Neural progenitor cell (in vitro differentiated cells): ENCODE measurements around the gene VDAC2. TPM values are rescaled to one million over a fixed set of nuclear protein-coding genes. Genes with fewer than 3 reads are reported as not detected.
"Not testable (repeated sequence)": the region's sequence is repeated elsewhere in the genome, so short reads cannot be mapped to it uniquely, and the experiment has no call there.

Experiments
- DNase-seq: peaks from one replicate; pipeline ENCODE4 v3.0.0-alpha.2; 2016; ENCODE audit warnings: low spot score
- H2AFZ ChIP-seq: fragments of 200-600 bp; sonication (generic); replicated peaks from 2 replicates; pipeline ENCODE4 v1.6.1; 2016; ENCODE audit warnings: antibody characterized with exemption
- H3F3A ChIP-seq: fragments of 200-600 bp; sonication (generic); 2 replicates; pipeline ENCODE4 v1.6.1; 2016; ENCODE audit warnings: antibody characterized with exemption, low read depth
- H3K27ac ChIP-seq: fragments of 200-600 bp; sonication (generic); 2 replicates; pipeline ENCODE4 v1.5.1; 2016; ENCODE audit warnings: mild to moderate bottlenecking
- H3K27me3 ChIP-seq: fragments of 200-600 bp; sonication (generic); 2 replicates; pipeline ENCODE4 v1.6.1; 2016; ENCODE audit warnings: mild to moderate bottlenecking, moderate library complexity
- H3K36me3 ChIP-seq: fragments of 200-600 bp; sonication (generic); 2 replicates; pipeline ENCODE4 v1.5.1; 2016
- H3K4me1 ChIP-seq: fragments of 200-600 bp; sonication (generic); 2 replicates; pipeline ENCODE4 v1.6.1; 2016; ENCODE audit warnings: mixed run types
- H3K4me2 ChIP-seq: fragments of 200-600 bp; sonication (generic); 2 replicates; pipeline ENCODE4 v1.6.1; 2016
- H3K4me3 ChIP-seq: fragments of 200-600 bp; sonication (generic); 2 replicates; pipeline ENCODE4 v1.5.1; 2016
- H3K79me2 ChIP-seq: fragments of 200-600 bp; sonication (generic); 2 replicates; pipeline ENCODE4 v1.6.1; 2016; ENCODE audit warnings: low read depth
- H3K9ac ChIP-seq: fragments of 200-600 bp; sonication (generic); 2 replicates; pipeline ENCODE4 v1.6.1; 2016
- H3K9me3 ChIP-seq: fragments of 200-600 bp; sonication (generic); 2 replicates; pipeline ENCODE4 v1.5.1; 2016; ENCODE audit warnings: low read depth
- H4K20me1 ChIP-seq: fragments of 200-600 bp; sonication (generic); 2 replicates; pipeline ENCODE4 v1.6.1; 2016; ENCODE audit warnings: low read depth
- H3K27ac Mint-ChIP-seq: 3 replicates; pipeline ENCODE4 v1.8.0; 2021; ENCODE audit warnings: mixed read lengths
- H3K27me3 Mint-ChIP-seq: 2 replicates; pipeline ENCODE4 v1.8.0; 2022; ENCODE audit warnings: low read depth, mild to moderate bottlenecking, inconsistent platforms, moderate library complexity, mixed read lengths; ENCODE audit not compliant: insufficient read depth
- H3K36me3 Mint-ChIP-seq: 3 replicates; pipeline ENCODE4 v1.8.0; 2021; ENCODE audit warnings: mixed read lengths
- H3K4me1 Mint-ChIP-seq: 3 replicates; pipeline ENCODE4 v1.8.0; 2021; ENCODE audit warnings: mixed read lengths
- H3K4me3 Mint-ChIP-seq: 3 replicates; pipeline ENCODE4 v1.8.0; 2021; ENCODE audit warnings: mild to moderate bottlenecking, moderate library complexity, mixed read lengths
- H3K9me3 Mint-ChIP-seq: 3 replicates; pipeline ENCODE4 v1.8.0; 2020; ENCODE audit warnings: mixed read lengths
- EZH2 ChIP-seq: fragments of 200-600 bp; sonication (generic); IDR thresholded peaks from 2 replicates; pipeline ENCODE4 v1.6.1; 2017; ENCODE audit warnings: antibody characterized with exemption, mild to moderate bottlenecking, moderate library complexity
- EZH2phosphoT487 ChIP-seq: fragments of 200-600 bp; sonication (generic); IDR thresholded peaks from 2 replicates; pipeline ENCODE4 v1.6.1; 2017; ENCODE audit warnings: antibody characterized with exemption
- total RNA-seq: library from RNA; depleted of rRNA; stranded (reverse); fragments of >200 nt; gene quantifications from 2 replicates; pipeline ENCODE4 v1.2.3, GENCODE V29; 2015; ENCODE audit warnings: low replicate concordance
- TF ChIP-seq, protein P1 (sequence below): fragments of 200-600 bp; sonication (generic); IDR thresholded peaks from 2 replicates; pipeline ENCODE4 v1.5.1; 2017; ENCODE audit warnings: antibody characterized with exemption, mild to moderate bottlenecking

VDAC2 gene
- total RNA-seq, 1 donor from 2014 or later, result 341 TPM

DNA sequence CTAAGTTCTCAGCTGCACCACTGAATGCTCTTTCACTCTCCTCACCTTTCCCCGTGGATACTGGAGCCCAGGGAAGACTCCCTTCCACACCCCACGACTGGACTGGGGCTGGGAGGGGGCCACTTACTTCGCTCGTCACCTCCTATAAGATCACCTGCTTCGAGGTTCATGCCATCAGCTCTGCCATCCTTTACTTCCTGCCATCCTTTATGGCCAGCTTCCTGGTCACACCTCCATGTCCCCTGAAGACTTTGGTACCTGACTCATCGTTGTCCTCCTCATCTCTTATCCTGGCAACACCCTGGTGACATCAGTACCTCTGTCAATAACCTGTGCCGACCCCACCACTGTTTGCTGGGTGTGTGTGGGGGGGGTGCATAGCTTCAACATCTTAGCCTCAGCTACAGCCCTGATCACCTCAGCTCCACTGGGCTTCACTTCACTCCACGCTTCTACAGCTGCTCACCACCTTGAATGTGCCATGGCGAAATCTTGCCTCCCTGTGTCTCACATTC is 8.7 kb upstream of the VDAC2 start:
- DNase-seq, result no peak
- no peak overlapping the region for H3K4me3 Mint-ChIP-seq
- no peaks in the 10 kb centered on the region for H4K20me1 ChIP-seq
- H3K4me3 ChIP-seq, result no peak overlapping the region
- H3K36me3 Mint-ChIP-seq, result no peaks in the 10 kb centered on the region
- no peaks in the 10 kb centered on the region for H3K9me3 Mint-ChIP-seq
- peaks cover 4% of the 10 kb centered on the region for H3K27me3 Mint-ChIP-seq
- no peak overlapping the region for H3K27ac ChIP-seq
- no peak overlapping the region for H3K9ac ChIP-seq
- no peak for TF ChIP-seq EZH2phosphoT487
- TF ChIP-seq EZH2, result no peak
- TF ChIP-seq, protein P1, sequence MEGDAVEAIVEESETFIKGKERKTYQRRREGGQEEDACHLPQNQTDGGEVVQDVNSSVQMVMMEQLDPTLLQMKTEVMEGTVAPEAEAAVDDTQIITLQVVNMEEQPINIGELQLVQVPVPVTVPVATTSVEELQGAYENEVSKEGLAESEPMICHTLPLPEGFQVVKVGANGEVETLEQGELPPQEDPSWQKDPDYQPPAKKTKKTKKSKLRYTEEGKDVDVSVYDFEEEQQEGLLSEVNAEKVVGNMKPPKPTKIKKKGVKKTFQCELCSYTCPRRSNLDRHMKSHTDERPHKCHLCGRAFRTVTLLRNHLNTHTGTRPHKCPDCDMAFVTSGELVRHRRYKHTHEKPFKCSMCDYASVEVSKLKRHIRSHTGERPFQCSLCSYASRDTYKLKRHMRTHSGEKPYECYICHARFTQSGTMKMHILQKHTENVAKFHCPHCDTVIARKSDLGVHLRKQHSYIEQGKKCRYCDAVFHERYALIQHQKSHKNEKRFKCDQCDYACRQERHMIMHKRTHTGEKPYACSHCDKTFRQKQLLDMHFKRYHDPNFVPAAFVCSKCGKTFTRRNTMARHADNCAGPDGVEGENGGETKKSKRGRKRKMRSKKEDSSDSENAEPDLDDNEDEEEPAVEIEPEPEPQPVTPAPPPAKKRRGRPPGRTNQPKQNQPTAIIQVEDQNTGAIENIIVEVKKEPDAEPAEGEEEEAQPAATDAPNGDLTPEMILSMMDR, result no peak
- no peaks in the 10 kb centered on the region for H3K27me3 ChIP-seq
- H3F3A ChIP-seq, result no peaks in the 10 kb centered on the region
- H3K79me2 ChIP-seq, result no peaks in the 10 kb centered on the region
- no peak overlapping the region for H3K27ac Mint-ChIP-seq
- H3K4me1 Mint-ChIP-seq, result peaks cover under 1% of the 10 kb centered on the region
- no peak overlapping the region for H2AFZ ChIP-seq
- no peaks in the 10 kb centered on the region for H3K9me3 ChIP-seq
- H3K36me3 ChIP-seq, result no peaks in the 10 kb centered on the region
- no peak overlapping the region for H3K4me2 ChIP-seq
- H3K4me1 ChIP-seq, result peaks cover under 1% of the 10 kb centered on the region

- no peak overlapping the region for H3K9ac ChIP-seq
- H3K79me2 ChIP-seq, result no peaks in the 10 kb centered on the region
- Mint-ChIP-seq H3K36me3 (no peaks in the 10 kb centered on the region), H3K9me3 (no peaks in the 10 kb centered on the region), H3K27me3 (peaks cover 4% of the 10 kb centered on the region), H3K27ac (no peak overlapping the region), H3K4me3 (no peak overlapping the region), H3K4me1 (peaks cover 7% of the 10 kb centered on the region)
- H3F3A ChIP-seq, result peaks cover 6% of the 10 kb centered on the region
- H3K9me3 ChIP-seq, result no peaks in the 10 kb centered on the region
- no peaks in the 10 kb centered on the region for H4K20me1 ChIP-seq
- no peak overlapping the region for H2AFZ ChIP-seq
- no peak for DNase-seq
- no peak overlapping the region for H3K4me2 ChIP-seq
- H3K36me3 ChIP-seq, result no peaks in the 10 kb centered on the region
- no peak overlapping the region for H3K4me3 ChIP-seq
- TF ChIP-seq EZH2phosphoT487 (no peak), EZH2 (no peak)
- TF ChIP-seq, protein P1, result no peak
- no peak overlapping the region for H3K27ac ChIP-seq
- no peaks in the 10 kb centered on the region for H3K27me3 ChIP-seq
- H3K4me1 ChIP-seq, result peaks cover 7% of the 10 kb centered on the region
These were observed 8.1 kb upstream of the VDAC2 start for GRCh38 chr10:75202321-75203045.

GRCh38 chr10:75203046-75203620 is 7.5 kb upstream of the VDAC2 start:
- H3K4me1 Mint-ChIP-seq, H3K27ac ChIP-seq, H3K27me3 ChIP-seq, H3K79me2 ChIP-seq, H3K9me3 Mint-ChIP-seq, H3K27ac Mint-ChIP-seq, H3K27me3 Mint-ChIP-seq, H3K4me1 ChIP-seq, H4K20me1 ChIP-seq, H2AFZ ChIP-seq, DNase-seq, H3K4me3 Mint-ChIP-seq, H3K36me3 Mint-ChIP-seq, H3K4me2 ChIP-seq, H3F3A ChIP-seq, H3K4me3 ChIP-seq, H3K36me3 ChIP-seq, H3K9ac ChIP-seq, H3K9me3 ChIP-seq: not testable (repeated sequence)

DNA sequence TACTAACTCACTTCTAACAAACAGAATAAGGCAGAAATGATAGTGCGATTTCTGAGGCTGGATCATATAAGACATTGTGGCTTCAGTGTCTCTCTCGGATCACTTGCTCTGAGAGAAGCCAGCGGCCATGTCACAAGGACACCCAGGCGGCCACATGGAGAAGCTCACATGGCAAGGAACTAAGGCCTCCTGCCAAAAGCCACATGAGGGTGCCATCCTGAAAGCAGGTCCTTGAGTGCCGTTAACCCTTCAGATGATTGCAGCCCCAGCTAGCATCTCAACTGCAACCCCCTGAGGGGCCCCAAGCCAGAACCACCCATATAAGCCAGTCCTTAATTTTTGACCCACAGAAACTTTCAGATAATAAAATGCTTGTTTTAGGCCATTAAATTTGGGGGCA is 6.9 kb upstream of the VDAC2 start:
- TF ChIP-seq, protein P1, result no peak
- TF ChIP-seq EZH2, result no peak
- TF ChIP-seq EZH2phosphoT487, result no peak
- Histone ChIP-seq H2AFZ (no peak overlapping the region), H3K9me3 (no peaks in the 10 kb centered on the region), H3K4me3 (no peak overlapping the region), H3K4me2 (no peak overlapping the region), H3K9ac (no peak overlapping the region), H3K4me1 (peaks cover 8% of the 10 kb centered on the region), H3K27ac (no peak overlapping the region), H4K20me1 (no peaks in the 10 kb centered on the region), H3K36me3 (no peaks in the 10 kb centered on the region), H3K27me3 (no peaks in the 10 kb centered on the region), H3K79me2 (no peaks in the 10 kb centered on the region), H3F3A (peaks cover 9% of the 10 kb centered on the region)
- peaks cover 7% of the 10 kb centered on the region for H3K4me1 Mint-ChIP-seq
- H3K9me3 Mint-ChIP-seq, result no peaks in the 10 kb centered on the region
- H3K36me3 Mint-ChIP-seq, result no peaks in the 10 kb centered on the region
- DNase-seq, result no peak
- H3K4me3 Mint-ChIP-seq, result no peak overlapping the region
- no peak overlapping the region for H3K27ac Mint-ChIP-seq
- peaks cover 4% of the 10 kb centered on the region for H3K27me3 Mint-ChIP-seq
